ENCODE results near the gene AMD1. TPM values are rescaled to one million over a fixed set of nuclear protein-coding genes. Genes with fewer than 3 reads are reported as not detected.
"Not testable (repeated sequence)": the region's sequence is repeated elsewhere in the genome, so short reads cannot be mapped to it uniquely, and the experiment has no call there.

AMD1 gene
- total RNA-seq: 89.2 and 121 TPM in 2 replicates

DNA sequence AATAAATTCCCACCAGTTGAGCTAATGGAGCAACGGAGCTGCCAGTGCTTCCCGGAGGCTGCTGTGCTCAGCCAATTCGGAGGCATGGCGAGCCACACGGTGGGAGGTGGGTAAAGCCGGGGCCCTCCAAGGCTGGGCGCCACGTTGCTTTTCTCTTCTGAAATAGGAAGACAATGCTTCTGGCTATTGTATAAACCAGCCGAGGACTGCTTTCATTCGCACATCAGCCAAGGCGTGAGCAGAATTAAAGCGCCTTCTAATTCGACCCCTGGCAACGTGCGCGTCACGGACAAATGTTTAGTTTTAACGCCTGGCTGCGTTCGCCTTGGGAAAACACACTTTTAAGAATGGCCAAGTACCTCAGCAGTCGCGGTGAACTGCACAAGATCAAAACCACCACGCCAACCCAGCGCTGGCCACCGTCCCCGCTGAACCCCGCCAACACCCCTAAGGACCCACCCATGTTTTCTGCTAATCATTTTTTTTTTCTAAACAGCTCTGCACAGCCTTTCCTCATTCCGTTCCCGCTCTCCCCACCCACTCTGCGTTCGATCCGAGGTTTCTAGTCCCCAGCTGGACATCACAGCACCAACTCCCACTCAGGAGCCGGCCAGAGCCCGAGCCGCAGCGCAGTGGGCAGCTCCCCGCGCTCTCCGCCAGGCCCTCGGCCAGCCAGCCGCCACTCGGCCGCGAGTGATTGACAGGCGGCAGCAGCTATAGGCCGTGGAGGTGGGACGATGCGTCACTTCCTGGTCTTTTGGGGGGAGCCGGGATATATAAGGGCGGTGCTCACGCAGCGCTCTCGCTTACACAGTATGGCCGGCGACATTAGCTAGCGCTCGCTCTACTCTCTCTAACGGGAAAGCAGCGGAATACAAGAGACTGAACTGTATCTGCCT lies at the start of gene AMD1:
TSS of gene AMD1 (plus strand) at position 805 of the 899 bp plus-strand sequence. CDS start 321 bp downstream, outside the sequence.
- peak; percentile 91 for DNase-seq (ENCODE audit: low read depth)

DNA sequence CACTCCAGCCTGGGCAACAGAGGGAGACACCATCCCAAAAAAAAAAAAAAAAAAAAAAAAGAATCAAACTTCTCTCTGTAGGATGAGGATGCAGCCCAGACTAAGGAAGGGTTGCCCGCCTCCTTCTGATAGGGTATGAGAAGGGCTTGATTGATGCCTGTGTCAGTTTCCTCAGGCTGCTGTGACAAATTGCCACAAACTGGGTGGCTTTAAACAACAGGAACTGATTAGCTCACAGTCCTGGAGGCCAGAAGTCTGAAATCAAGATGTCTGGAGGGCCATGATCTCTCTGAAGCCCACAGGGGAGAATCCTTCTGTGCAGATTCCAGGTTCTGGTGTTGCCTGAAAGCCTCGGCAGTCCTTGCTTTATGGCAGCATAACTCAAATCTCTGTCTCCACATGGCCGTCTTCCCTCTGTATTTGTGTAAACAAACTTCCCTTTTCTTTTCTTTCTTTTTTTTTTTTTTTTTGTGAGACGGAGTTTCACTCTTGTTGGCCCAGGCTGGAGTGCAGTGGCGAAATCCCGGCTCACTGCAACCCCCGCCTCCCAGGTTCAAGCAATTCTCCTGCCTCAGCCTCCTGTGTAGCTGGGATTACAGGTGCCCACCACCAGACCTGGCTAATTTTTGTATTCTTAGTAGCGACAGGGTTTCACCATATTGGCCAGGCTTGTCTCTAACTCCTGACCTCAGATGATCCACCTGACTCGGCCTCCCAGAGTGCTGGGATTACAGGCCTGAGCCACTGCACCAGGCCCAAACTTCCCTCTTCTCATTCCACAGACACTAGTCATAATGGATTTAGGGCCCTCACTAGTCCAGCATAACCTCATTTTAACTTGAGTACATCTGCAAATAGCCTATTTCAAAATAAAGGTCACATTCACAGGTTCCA lies 48.1 kb upstream of the AMD1 start:
- peak; percentile 19 for DNase-seq (ENCODE audit: low read depth)

DNA sequence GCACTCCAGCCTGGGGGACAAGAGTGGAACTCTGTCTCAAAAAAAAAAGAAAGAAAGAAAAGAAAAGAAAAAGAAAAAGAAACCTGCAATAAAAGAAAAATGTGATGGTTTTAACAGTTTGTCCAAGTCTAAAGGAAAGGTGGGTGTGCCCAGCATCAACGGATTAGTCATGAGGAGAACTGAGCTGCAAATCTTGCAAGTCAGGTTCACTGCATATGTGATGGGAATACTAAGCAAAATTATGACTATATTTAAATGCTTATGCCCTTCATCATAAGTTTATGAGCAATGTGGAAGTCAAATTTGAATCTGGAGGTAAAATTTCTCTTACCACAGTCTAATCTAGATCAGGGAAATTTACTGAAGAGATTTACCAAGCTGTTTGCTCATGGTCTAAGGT lies 46.2 kb upstream of the AMD1 start:
- peak; percentile 7 for DNase-seq (ENCODE audit: low read depth)

DNA sequence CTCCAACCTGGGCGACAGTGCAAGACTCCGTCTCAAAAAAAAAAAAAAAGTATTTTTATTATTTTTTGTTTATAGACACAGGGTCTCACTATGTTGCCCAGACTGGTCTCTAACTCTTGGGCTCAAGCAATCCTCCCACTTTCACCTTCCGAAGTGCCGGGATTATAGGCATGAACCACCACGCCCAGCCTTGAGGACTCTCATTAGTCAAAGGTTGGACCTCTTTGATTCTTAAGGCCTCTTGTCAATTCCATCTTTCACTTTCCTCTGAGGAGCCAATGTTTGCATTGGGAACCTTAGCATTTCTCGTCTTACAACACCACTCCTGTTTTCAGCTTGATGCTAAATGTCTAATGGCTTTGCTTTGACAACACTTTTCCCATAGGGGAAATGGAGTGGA lies 43.2 kb upstream of the AMD1 start:
- DNase-seq (ENCODE audit: low read depth): no peak

DNA sequence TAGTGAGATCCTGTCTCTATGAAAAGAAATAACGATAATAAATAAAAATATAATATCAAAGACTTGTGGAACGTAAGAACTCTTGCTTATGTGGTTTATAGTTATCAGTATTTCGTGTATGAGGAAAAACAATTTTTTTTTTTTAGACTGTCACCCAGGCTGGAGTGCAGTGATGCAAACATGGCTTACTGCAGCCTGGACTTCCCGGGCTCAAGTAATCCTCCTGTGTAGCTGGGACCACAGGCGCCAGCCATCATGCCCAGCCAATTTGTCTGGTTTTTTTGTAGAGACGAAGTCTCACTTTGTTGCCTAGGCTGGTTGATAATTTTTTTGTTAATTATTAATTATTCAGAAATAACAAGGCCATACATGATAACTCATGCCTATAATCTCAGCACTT lies 40.8 kb upstream of the AMD1 start:
- DNase-seq (ENCODE audit: low read depth): no peak

DNA sequence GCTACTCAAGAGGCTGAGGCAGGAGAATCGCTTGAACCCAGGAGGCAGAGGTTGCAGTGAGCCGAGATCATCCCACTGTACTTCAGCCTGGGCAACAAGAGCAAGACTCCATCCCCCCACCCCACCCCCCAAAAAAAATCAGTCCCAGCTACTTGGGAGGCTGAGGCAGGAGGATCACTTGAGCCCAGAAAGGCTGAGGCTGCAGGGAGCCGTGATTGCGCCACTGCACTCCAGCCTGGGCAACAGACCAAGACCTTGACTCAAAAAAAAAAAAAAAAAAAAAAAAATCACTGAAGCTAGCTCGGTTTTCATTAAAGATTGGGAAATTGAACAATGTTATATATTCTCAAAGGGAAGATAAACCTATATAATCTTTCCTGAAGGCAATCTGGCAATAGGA lies 38.8 kb upstream of the AMD1 start:
- DNase-seq (ENCODE audit: low read depth): not testable (repeated sequence)

DNA sequence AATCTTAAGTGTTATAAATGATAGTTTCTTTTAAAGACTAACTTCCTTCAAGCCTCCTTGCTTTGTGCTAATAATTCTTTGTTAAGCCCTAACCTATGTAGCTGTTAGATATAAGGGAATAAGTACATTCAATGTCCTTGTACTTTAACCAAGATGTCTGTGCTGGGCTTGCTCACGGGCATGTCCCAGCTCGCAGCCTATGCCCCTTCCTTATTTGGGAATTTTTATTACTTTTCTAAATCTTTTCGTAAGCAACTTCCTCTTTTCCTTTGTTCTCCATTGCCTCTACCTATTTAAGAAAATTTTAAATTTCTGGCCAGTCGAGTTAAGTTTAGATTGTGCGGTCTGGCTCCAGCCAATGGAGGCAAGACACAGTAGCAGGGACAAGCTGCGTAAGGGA lies 33.3 kb upstream of the AMD1 start:
- DNase-seq (ENCODE audit: low read depth): no peak

DNA sequence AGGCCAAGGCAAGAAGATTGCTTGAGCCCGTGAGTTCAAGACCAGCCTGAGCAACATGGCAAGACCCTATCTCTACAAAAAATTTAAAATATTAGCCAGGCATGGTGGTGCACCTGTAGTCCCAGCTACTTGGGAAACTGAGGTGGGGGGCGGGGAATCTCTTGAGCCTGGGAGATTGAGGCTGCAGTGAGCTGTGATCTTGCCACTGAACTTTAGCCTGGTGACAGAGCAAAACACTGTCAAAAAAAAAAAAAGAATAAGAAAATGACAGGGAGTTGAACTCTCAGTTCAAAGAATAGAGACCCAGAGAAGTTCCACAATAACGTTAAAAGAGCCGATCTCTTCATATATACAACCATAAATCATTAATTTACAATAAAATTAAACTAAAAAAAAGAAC lies 24.8 kb upstream of the AMD1 start:
- DNase-seq (ENCODE audit: low read depth): no peak

DNA sequence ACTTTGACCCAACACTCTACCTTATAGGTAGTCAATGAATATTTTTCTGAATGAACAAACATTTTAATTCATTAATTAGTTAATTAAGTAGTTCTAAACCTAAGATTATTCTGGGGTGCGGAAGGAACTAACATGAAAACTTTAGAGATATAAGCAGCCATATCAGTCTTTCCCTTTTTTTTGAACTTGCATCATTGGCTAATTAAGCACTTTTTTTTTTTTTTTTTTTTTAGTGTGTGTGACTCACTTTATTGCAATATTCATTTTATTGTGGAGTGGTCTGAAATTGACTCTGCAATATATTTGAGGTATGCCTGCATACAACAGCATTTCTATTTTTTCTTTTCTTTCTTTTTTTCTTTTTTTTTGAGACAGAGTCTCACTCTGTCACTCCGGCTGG lies 21.8 kb upstream of the AMD1 start:
- DNase-seq (ENCODE audit: low read depth): no peak

DNA sequence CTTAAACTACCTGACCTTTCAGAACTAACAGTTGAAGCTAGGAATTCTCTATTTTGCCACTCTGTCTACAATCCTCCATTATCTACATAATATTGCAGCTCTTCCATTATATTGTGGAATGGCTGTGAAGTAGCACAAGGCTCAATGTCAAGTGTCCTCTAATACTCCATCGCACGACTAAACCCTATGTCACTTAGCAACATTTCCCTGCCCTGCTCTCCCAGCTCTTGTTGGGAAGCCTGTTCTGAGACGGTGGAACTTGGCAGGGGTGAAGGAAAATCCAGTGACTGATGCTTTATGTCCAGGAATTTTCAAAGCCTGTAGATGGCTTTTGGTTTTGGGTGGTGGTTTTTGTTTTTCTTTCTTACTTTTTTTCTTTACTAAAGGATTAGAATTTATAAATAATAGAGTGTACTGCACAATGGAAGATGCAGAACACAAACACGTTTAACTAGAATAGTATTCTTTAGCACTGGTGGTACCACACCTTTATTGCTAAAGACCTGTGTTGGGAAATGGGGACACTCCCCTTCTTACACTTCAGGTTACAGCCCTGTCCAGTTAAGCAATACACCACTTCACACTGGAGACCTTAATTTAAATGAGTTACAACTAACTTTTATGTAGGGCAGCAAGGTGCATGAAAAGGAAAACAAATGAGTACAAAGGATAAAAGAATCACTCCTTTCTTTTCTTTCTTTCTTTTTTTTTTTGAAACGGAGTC lies 20.7 kb upstream of the AMD1 start:
- no peak for DNase-seq (ENCODE audit: low read depth)

DNA sequence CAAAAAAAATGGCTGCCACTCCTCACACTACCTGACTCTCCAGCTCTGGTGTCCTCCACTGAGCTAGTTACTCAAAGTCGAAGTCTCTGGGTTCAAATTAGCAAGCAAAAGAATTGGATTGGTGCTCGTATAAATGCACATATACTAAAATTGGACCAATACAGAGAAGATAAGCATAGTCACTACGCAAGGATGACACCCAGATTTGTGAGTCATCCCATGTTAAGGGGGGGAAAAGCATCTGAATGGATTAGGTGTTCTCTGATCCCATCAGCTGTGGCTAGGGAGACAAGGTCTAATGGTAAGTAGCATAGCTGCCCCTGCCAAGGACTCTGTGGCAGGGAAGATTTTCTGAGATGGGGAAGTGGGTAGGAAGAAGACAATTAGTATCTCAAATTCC lies 18.3 kb upstream of the AMD1 start:
- no peak for DNase-seq (ENCODE audit: low read depth)

DNA sequence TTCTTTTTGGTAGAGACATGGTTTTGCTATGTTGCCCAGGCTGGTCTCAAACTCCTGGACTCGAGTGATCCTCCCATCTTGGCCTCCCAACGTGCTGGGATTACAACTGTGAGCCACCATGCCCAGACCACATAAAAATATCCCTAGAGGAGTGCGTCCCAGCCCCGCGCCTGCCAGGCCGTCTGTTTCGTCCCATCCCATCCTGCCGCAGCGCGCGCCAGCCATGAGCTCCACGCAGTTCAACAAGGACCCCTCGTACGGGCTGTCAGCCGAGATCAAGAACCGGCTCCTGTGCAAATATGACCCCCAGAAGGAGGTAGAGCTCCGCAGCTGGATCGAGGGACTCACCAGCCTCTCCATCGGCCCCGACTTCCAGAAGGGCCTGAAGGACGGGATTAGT lies 16.6 kb upstream of the AMD1 start:
- DNase-seq (ENCODE audit: low read depth): no peak

DNA sequence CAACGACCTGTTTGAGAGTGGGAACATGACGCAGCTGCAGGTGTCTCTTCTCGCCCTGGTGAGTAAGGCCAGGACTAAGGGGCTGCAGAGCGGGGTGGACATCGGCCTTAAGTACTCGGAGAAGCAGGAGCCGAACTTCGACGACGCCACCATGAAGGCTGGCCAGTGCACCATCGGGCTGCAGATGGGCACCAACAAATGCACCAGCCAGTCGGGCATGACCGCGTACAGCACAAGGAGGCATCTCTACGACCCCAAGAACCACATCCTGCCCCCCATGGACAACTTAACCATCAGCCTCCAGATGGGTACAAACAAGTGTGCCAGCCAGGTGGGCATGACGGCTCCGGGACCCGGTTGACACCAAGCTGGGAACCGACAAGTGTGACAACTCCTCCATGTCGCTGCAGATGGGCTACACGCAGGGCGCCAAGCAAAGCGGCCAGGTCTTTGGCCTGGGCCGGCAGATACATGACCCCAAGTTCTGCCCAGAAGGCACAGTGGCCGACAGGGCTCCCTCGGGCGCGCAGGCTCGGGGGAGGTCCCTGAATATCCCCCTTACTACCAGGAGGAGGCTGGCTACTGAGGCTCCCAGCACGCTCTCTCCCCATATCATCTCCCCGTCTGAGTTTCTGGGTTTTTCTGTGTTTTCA lies 15.9 kb upstream of the AMD1 start:
- DNase-seq (ENCODE audit: low read depth): no peak

DNA sequence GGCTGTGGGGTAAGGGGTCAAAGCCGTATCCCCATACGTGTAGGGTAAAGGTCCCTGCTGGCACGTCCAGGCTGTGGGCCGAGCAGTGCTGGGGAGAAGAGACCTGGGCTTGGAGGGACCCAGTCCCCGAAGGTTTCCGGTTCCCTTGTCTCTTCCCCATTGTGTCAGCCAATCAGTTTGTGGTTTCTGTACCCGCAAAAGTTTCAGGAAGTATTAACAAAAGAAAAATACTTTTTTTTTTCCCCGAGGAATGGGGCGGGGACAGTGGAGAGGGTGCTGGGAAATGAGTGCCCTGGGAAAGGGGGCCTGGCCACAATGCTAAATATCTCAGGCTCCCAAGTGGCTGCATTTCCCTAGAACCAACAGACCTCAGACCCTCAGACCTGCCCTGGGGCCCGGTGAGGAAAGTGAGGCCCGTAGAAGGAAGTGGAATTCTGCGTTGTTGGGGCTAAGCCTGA lies 15.2 kb upstream of the AMD1 start:
- DNase-seq (ENCODE audit: low read depth): no peak

DNA sequence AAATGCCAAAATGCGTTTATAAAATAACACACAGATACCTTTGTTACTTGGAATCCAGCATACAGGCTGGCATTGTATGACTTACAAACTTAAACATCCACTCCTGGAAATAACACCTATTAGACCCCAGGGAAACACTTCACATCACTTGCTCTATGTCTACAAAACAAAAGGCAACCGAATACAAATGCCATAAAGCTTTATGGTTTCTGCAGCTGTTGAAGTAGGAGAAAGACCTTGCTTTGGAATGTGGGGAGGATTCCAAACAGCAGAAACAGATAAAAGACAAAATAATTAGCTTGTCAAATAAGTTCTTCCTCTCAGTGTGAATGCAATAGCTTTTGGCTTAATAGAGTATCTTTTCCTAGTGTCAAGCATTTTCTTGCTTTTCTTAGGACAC lies 9.8 kb upstream of the AMD1 start:
- no peak for DNase-seq (ENCODE audit: low read depth)

DNA sequence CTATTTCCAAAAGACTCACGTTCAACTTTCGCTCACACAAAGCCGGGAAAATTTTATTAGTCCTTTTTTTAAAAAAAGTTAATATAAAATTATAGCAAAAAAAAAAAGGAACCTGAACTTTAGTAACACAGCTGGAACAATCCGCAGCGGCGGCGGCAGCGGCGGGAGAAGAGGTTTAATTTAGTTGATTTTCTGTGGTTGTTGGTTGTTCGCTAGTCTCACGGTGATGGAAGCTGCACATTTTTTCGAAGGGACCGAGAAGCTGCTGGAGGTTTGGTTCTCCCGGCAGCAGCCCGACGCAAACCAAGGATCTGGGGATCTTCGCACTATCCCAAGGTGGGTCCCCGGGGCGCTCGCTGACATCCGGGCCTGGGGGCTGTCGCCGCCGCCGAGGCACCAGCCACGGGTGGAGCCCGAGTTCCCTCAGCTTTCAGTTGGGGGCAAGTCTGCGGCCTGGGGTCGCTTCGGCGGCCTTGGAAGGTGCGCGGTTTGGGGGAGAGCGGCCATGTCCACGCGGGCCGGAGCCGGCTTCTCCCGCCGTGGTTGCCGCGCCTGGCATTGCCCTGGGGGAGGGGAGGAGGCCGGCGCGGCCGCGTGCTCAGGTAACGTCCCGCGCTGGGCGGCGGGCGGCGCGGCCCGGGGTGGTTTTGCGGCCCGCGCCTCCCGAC lies 429 bp downstream of the AMD1 start:
- no peak for DNase-seq (ENCODE audit: low read depth)

DNA sequence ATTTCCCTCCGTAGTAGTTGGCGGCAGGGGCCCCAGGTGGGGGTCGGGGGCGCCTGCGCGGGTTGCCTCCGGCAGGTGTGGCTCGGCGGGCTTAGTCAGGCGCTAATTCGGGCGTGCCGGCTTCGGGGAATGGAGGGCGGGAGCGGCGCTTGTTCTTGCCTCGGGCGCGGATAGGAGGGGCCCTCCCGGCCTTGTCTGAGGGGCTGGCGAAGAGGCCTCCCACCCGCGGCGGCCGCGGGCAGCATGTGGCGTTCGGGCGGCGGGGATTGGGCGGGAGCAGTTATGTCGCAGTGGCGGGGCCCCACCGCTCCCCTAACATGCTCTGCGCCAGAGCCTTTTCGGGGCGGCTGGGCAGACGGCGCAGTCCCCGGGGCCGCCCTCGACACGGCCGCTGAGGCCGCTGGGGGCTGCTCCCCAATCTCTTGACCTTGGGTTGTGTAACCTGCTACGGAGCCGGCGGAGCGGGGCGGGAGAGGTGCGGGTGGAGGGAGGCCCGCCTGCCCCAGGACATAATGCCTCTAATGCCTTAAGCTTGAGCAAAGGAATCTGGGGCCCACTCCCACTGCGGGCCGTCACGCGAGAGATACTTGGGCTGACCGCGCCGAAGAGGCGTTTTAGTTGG lies 1.1 kb downstream of the AMD1 start:
- no peak for DNase-seq (ENCODE audit: low read depth)

DNA sequence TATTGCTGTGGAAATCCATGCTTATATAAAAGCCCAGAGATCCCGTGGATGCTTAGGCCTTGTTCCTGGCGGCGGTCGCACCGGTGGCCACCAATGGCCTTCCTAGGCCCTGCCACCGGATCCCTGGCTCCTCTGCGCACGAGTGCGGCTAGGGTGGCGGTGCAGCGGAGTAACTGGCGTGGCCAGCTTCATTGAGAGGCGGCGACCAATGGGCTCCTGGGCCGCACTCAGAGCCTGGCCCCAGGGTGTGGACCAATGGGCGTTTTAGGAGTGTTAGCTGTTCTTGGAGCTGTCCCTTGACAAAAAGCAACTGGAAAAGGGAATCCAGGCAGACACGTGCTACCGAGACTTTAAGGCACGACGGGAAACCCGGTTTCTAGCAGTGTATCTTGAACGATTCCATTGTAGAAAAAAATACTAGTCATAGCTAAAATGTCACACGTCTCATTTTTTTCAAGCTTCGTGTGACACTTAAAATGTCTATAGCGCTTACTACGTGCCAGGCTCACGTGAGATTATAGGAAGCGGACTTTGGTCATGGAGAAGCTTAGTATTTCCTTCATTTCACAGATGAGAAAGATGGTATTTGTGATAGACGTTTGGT lies 1.7 kb downstream of the AMD1 start:
- peak; percentile 75 for DNase-seq (ENCODE audit: low read depth)

DNA sequence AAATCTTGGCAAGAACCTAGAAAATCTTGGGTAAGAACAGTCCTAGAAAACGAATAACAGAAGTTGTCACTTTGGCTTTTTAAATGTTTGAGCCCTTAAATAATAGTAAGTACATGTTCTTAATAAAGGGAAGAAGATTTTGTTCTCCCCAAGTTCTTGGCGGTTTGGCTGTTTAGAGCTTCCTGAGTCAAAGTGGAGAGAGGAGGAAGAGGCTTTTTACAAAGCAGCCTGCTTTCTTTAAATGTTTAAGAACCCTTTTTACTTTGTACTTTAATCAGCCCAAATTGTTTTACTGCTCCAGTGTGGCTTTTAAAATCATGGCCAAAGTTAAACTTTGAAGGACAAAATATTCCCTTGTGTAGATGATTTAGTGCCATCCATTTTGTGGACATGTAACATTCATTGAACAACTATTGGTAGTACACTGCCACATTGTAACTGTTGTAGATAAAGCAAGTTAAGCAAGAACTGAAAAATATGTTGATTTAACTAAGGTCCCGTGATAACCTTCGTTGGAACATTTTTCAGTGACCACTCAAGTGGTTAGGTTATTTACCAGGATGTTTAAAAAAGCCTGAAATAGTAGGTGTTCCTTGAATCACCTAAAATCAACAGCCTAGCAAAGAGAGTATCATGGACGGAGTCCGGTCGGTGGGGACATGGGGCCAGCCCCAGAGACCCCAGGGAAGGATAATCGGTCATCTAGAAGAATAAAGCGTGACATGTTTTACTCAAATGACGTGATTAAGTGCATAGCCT lies 2.4 kb downstream of the AMD1 start:
- DNase-seq (ENCODE audit: low read depth): peak; percentile 43

All from renal cortical epithelial cell (primary cell).